Measurements from ENCODE around the gene FADS3. TPM values are rescaled to one million over a fixed set of nuclear protein-coding genes. Genes with fewer than 3 reads are reported as not detected.

Gene FADS3
- total RNA-seq, 3 donors from 2014 or later (not counting 1 experiment from before 2014, with no cell fraction given): 10.8 to 17.8 (median 11.5) TPM

GRCh38 chr11:61851113-61851899, 40.0 kb downstream of the FADS3 start:
- H3K36me3 Mint-ChIP-seq: peaks cover 6% of the 10 kb centered on the region
- no peak for DNase-seq
- intact Hi-C loops (cut with micrococcal nuclease): no loop called here
- Histone ChIP-seq H3K4me3 (ENCODE audit: low read length) (no peak overlapping the region), H3K9me3 (ENCODE audit: control insufficient read depth, insufficient read depth, low read length) (no peaks in the 10 kb centered on the region), H3K4me1 (ENCODE audit: control insufficient read depth, insufficient read depth, low read length) (no peaks in the 10 kb centered on the region), H3K27ac (ENCODE audit: low read length) (no peak overlapping the region), H3K36me3 (ENCODE audit: control insufficient read depth, insufficient read depth, low read length) (peaks cover 5% of the 10 kb centered on the region), H3K27me3 (ENCODE audit: control insufficient read depth, insufficient read depth, low read length) (no peaks in the 10 kb centered on the region)
- H3K27me3 Mint-ChIP-seq (ENCODE audit: low read depth in 2 of 2): no peaks in the 10 kb centered on the region
- H3K9me3 Mint-ChIP-seq: no peaks in the 10 kb centered on the region
- no peaks in the 10 kb centered on the region for H3K4me1 Mint-ChIP-seq
- no peak for TF ChIP-seq CTCF (IDR thresholded peaks at IDR 0.05)
- WGBS (ENCODE audit: insufficient coverage): 94% methylated on average over 23 of the region's 24 CpGs
- no peak overlapping the region for H3K27ac Mint-ChIP-seq
- H3K4me3 Mint-ChIP-seq: no peak overlapping the region
- ATAC-seq: no peak

- Histone ChIP-seq H3K9me3 (ENCODE audit: control insufficient read depth, insufficient read depth, low read length) (no peaks in the 10 kb centered on the region), H3K27me3 (ENCODE audit: control insufficient read depth, insufficient read depth, low read length) (no peaks in the 10 kb centered on the region), H3K4me3 (ENCODE audit: low read length) (no peak overlapping the region), H3K36me3 (ENCODE audit: control insufficient read depth, insufficient read depth, low read length) (peaks cover 5% of the 10 kb centered on the region), H3K27ac (ENCODE audit: low read length) (no peak overlapping the region), H3K4me1 (ENCODE audit: control insufficient read depth, insufficient read depth, low read length) (no peaks in the 10 kb centered on the region)
- Mint-ChIP-seq H3K27me3 (ENCODE audit: low read depth in 2 of 2) (no peaks in the 10 kb centered on the region), H3K36me3 (peaks cover 6% of the 10 kb centered on the region), H3K9me3 (no peaks in the 10 kb centered on the region), H3K4me3 (no peak overlapping the region), H3K4me1 (no peaks in the 10 kb centered on the region), H3K27ac (no peak overlapping the region)
- no peak for TF ChIP-seq CTCF (IDR thresholded peaks at IDR 0.05)
- intact Hi-C loops (cut with micrococcal nuclease): no loop called here
- no peak for DNase-seq
- WGBS (ENCODE audit: insufficient coverage): 96% methylated on average over 7 of the region's 7 CpGs
- ATAC-seq: no peak
Measured at GRCh38 chr11:61850687-61851086, 40.7 kb downstream of the FADS3 start.

DNA sequence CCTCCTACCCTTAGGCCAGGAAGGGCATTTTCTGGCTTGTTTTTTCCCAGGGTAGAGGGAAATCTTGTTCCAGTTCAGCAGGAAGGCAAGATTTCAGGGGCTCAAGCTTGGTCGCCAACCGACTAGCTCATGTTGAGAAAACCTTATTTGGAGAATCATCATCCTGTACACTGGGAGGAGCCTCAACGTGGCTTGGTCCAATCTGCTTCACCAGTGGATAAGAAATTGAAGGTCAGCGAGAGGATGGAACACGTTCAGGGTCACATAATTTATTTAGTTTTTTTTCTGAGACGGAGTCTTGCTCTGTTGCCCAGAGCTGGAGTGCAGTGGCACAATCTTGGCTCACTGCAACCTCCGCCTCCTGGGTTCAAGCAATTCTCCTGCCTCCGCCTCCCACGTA, 42.7 kb downstream of the FADS3 start:
- Mint-ChIP-seq H3K36me3 (peaks cover 6% of the 10 kb centered on the region), H3K4me1 (no peaks in the 10 kb centered on the region), H3K27ac (no peak overlapping the region), H3K4me3 (no peak overlapping the region), H3K27me3 (ENCODE audit: low read depth in 2 of 2) (no peaks in the 10 kb centered on the region), H3K9me3 (no peaks in the 10 kb centered on the region)
- peaks cover 5% of the 10 kb centered on the region for H3K36me3 ChIP-seq (ENCODE audit: control insufficient read depth, insufficient read depth, low read length)
- H3K9me3 ChIP-seq (ENCODE audit: control insufficient read depth, insufficient read depth, low read length): no peaks in the 10 kb centered on the region
- intact Hi-C loops (cut with micrococcal nuclease): no loop called here
- 94% methylated on average over 9 of the region's 9 CpGs for WGBS (ENCODE audit: insufficient coverage)
- ATAC-seq: no peak
- no peak for TF ChIP-seq CTCF (IDR thresholded peaks at IDR 0.05)
- no peak overlapping the region for H3K4me3 ChIP-seq (ENCODE audit: low read length)
- no peaks in the 10 kb centered on the region for H3K27me3 ChIP-seq (ENCODE audit: control insufficient read depth, insufficient read depth, low read length)
- H3K27ac ChIP-seq (ENCODE audit: low read length): no peak overlapping the region
- H3K4me1 ChIP-seq (ENCODE audit: control insufficient read depth, insufficient read depth, low read length): no peaks in the 10 kb centered on the region
- no peak for DNase-seq
